Stimulated activated CD4-positive, alpha-beta T cell treated with anti-CD3 and anti-CD28 coated beads, Interleukin-2, amount 100 ng/mL, for 4 hours (primary cell): Measurements from ENCODE around the gene GRIN2C.
"Not testable (repeated sequence)": the region's sequence is repeated elsewhere in the genome, so short reads cannot be mapped to it uniquely, and the experiment has no call there.

ENCODE experiments used
- DNase-seq: peaks from one replicate; pipeline ENCODE4 v3.0.0-alpha.2; 2020; ENCODE audit warnings: low read depth

Gene GRIN2C

DNA sequence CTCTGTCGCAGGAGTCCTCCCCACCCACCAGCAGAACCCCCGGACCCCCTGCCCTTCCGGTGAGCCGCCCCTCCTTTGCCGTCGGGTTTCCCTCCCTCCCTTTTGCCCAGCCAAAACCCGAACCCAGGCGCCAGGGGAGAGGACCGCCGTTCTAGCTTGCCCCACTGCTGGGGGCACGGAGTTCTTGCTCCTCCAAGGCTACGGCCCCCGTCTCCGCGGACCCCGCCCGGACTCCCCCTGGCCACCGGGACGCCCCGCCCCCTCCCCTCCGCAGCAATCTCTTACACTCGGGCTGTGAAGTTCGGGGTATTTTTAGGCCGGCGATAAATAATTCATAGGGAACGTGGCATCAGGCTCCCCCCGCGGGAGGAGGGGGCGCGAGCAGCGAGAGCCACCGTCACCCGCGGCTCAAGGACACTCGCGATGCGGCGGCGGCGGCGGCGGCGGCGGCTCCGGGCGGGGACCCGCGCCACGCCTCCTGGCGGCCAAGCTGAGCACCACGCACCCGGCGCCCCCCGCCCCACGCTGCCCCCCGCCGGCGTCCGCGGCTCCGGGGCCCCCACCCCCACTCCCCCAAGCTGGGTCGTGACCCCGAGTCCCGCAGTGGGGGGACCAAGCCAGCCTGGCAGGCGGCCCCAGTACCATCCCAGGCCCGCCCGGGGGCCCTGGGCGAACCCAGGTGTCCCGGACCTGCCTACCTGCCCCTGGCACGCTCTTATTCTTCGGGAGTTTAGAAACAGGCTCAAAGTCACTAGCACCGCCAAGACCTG lies at the start of gene GRIN2C:
GRIN2C (minus strand) TSS at position 427 of the 770 bp plus-strand sequence. CDS start 4,793 bp downstream, outside the sequence.
- DNase-seq = no peak

DNA sequence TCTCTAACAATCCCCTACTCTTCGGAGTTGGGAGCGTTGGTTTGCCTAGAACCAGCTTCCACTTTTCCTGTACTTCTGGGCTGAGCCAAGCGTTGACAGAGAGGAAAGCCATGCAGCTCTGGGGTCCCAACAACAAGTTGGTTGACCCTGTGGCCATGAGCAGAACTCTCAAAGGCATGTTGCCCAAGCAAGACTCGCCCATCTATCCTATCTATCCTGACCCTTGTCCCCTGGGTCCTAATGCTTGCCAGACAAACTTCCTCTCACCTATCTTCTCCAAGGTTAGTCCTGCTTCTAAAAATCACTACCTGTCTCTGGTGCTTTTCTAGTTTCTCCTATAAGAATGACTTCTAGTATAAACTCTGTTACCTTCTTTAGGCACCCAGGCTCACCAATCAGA lies 49.4 kb upstream of the GRIN2C start:
- not testable (repeated sequence) for DNase-seq

DNA sequence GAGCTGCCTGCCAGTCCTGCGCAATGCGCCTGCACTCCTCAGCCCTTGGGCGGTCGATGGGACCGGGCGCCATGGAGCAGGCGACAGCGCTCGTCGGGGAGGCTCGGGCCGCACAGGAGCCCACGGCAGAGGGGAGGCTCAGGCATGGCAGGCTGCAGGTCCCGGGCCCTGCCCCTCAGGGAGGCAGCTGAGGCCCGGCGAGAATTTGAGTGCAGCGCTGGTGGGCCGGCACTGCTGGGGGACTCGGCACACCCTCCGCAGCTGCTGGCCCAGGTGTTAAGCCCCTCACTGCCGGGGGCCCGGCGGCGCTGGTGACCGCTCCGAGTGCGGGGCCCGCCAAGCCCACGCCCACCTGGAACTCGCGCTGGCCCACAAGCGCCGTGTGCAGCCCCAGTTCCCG lies 47.3 kb upstream of the GRIN2C start:
- DNase-seq = no peak

DNA sequence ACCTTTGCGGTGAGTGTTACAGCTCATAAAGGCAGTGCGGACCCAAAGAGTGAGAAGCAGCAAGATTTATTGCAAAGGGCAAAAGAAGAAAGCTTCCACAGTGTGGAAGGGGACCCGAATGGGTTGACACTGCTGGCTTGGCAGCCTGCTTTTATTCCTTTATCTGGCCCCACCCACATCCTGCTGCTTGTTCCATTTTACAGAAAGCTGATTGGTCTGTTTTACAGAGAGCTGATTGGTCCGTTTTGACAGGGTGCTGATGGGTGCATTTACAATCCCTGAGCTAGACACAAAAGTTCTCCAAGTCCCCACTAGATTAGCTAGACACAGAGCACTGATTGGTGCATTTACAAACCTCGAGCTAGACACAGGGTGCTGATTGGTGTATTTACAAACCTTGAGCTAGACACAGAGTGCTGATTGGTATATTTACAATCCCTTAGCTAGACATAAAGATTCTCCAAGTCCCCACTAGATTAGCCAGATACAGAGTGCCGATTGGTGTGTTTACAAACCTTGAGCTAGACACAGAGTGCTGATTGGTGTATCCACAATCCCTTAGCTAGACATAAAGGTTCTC lies 46.6 kb upstream of the GRIN2C start:
- not testable (repeated sequence) for DNase-seq

DNA sequence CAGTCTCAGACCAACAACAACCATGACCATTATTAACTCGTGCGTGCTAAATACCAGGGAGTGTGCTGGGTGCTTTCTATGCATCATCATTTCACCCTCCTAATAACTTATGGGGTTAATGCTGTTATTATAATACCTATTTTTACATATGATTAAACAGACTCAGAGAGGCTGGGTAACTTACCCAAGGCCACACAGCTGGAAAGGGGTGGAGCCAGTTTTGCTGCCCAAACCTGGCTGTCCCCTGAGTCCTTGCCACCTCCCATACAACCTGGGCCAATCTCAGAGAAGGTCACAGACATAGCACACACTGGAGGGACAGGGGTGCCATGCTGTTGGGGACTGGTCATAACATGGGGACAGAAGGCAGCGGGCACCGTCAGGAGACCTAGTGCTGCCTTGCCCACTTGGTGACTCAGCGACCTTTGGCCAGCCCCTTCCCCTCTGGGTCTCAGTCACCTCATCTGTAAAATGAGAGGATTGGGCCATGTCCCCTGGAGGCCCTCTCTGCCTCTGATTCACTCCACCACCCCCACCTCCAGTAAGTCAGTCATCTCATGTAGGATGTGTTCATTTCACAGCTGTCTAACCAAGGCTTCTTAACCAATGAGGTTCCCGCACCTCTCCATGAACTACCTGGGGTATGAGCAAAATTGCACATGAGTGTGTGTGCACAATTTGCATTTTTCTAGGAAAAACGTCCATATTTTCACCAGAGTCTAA lies 45.2 kb upstream of the GRIN2C start:
- DNase-seq = no peak

DNA sequence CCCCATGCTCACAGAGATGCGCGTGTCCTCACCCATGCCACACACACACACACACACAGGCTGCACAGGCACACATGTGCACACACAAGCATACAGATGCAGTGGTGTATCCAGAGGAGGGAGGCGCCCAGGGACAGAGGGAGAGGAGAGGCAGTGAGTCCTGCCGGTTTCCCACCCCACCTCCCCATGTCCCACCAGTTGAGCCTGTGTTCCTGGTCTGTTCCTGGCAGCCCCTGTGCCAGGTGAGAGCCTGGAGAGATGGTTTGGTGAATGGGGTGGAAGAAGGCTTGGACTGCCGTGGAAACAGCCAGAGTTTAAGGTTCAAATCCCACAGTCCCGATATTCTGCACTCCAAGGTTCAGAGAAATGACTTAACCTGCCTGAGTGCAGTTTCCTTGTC lies 44.0 kb upstream of the GRIN2C start:
- DNase-seq = no peak

DNA sequence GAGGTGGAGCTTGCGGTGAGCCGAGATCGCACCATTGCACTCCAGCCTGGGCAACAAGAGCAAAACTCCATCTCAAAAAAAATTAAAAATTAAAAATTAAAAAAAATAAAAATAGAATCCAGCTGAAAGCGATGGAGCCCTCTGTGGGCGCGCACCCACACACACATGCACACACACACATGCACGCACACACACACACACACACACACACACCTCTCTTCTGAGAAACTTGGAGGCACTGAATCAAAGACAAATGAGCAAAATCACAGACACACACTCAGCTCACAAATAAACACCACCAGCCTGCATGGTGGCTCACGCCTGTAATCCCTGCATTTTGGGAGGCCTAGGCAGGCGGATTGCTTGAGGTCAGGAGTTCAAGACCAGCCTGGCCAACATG lies 43.3 kb upstream of the GRIN2C start:
- no peak for DNase-seq

DNA sequence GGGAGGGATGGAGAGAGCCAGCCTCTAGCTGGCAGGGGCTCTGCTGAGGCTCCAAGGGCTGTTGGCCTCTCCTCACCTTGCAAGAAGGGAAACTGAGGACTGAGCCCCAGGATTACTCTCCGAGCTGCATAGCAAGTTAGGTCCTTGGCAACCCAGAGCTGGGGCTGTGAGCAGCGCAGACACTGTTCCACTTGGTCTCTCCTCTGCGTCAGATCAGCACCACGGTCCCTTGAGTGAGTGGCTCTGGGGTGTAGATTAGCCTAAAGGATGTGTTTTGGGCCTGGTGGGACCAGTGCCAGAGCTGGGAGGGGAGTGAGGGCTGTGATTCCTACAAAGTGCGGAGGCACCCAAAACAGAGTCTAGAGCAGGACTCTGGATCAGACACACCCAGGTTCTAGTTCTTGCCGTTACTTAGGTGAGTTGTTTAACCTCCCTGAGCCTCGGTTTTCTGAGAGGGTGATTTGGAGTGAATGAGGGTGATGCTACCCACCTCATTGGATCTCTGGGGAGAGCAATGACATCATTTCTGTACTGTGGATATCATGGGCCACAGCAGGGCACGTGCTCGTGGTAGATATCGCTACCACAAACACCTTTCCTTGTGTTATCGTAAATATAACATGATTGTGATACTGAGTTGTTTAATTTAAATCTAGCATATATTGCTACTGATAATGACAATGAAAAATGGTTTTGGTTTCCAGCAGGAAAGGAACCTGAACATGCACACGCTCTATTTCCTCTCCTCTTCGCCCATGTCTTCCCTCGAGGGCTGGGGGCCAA lies 41.9 kb upstream of the GRIN2C start:
- DNase-seq = no peak

DNA sequence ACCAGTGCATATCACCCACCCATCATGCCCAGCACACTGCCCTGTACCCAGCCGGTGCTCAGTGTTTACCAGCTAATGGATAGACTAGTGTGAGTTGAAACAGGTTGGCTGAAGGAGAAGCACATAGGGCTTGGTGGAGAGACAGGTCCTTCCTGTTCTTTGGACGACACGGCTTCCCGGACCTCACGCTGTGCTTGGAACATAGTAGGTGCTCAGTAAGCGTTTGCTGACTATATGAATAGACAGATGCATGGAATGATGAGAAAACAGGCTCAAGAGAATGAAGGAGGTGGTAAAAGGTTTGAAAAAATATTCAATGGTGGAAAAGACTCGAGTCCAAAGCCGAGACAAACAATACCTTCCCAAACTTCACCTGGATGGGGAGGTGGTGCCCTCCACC lies 40.5 kb upstream of the GRIN2C start:
- no peak for DNase-seq

DNA sequence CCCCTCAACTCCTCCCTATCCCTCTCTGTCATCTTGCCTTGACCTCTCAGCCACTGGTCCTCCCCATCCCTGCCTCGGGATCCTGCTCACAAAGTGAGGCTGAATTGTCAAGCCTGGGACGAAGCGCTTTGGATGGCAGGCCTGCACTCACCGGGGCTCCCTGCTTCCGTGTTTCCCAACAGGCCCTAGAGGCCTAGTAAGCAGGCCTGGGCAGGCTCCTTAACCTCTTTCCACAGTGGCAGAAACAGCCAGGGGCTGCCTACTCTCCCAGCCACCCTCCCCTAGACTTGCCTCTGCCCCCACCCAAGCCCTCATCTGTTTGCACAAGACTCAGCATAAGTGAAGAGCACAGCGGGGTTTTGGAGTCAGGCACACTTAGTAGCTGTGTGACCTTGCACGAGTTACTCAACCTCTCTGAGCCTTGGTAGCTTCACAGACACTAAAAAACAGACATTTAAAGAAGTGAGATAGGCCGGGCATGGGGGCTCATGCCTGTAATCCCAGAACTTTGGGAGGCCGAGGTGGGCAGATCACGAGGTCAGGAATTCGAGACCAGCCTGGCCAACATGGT lies 38.8 kb upstream of the GRIN2C start:
- no peak for DNase-seq

DNA sequence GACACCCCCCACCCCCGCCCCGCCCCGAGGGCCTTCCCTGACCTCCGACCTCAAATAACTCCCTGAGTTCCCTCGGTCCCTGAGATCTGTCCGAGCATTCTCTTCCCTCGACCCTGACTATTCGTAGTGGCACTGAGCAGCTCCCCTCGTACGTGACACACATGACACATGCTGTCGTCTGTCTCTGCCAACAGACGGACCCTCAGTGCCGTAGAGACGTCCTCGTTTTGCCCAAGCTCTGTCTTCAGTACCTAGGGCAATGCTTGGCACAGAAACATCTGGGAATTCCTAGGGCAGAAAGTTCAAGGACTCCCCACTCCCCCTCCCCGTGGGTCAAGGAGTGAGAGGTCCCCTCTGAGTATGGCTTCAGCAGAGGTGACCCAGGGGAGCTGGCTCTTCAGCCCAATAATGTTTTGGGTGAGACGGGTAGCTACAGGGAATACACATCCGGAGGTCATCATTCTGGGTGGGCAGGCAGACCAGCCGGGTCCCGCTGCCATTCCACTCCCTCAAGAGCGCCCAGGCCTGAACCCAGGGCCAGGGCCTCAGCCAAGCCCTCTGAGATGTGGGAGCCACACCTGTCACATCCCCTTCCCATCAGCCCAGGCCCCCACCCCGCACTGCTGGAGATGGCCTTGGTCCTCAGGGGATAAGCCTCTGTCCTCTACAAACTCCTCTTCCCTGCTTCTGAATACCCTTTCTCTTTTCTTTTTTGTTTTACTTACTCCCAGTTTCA lies 34.4 kb upstream of the GRIN2C start:
- no peak for DNase-seq

DNA sequence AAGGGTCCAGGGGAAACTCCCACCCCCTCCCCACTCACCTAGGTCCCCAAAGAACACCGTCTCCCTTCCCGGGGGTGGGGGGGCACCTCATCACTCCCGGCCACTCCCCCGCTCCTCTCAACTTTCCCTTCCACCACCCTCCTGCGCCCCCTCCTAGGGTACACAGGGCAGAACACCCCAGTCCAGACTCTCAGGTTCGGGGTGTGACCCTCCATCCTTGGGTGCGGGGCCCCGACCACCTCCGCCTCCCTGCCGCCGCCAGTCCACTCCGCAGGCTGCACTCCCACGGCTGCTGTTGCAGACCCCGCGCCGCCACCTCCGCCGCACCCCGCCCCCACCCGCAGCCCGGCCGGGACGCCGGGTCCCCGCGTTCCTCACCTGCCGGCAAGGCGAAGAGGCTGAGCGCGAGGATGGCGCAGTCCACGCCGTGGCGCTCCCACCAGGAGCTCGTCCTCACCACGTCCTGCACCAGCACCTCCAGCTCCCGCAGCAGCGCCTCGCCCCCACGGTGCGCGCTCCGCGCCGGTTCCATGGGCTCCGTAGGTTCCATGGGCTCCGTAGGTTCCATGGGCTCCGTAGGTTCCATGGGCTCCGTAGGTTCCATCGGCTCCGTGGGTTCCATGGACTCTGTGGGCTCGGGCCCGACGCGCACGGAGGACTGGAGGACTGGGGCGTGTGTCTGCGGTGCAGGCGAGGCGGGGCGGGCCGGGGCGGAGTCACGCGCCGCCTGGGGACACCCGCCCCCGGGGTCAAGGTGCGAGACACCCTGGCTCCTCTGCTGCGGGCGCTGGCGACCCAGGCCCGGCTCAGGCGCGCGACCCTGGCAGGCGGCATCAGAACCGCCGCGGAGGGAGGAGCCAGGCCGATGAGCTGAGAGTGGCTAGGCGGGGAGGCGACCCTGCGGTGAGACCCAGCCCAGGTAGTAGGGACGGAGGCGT lies 33.6 kb upstream of the GRIN2C start, which contains the start of gene FADS6:
FADS6 (minus strand) TSS at position 660 of the 938 bp plus-strand sequence; CDS start at position 622, 38 bp downstream.
- no peak for DNase-seq

DNA sequence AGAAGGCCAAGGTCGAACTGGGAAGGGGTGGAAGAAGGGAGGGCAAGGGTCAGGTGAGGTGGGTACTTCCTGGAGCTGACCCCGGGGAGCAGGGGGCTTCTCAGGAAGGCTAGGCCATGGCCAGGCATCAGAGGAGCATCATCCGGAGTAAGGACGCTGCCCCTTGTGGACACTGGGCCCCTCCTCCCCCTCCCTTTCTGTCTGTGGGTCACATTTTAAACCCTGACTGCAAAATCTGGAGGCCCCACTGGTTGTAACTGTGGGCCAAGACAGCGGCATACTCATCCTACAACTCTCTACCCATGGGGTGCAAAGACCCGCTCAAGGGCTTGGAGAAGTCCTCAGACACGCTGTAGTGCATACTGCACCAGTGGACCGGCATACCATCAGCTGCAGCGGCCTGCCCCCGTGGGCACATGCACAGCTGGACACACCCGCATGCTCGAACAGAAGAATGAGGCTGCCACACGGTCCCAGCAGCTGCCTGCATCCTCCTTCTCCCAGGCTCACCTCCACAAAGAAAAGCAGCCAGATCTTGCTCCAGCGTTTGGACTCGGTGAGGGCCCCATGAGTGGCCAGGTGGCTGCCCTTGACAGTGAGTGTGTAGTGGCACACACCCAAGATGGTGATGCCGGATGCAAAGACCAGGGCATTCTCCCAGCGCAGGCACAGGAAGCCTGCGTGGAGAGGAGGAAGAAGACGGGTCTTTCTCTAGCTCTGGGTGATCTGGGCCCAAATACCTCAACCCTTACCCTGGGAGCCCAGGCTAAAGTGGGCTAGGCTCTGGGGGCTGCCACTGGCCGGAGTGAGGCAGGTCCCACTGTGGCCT lies 32.5 kb upstream of the GRIN2C start:
- no peak for DNase-seq

DNA sequence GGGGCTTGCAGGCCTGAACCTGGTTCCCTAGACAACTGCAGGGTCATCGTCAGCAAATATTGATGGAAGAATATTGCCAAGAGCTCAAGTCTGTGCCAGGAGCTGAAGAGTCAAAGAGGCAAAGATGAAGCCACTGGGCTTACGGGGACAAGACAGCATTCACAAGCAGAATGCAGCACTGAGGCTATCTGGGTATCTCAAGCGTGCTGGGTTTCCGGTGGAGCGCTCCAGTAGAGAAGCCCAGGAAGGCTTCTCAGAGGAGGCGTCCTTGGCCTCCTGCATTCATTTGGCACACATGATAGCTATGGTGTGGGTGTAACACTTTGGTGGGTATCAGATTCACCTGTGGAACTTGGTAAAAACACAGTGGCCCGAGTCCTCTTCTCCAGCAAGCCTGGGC lies 30.9 kb upstream of the GRIN2C start:
- no peak for DNase-seq

DNA sequence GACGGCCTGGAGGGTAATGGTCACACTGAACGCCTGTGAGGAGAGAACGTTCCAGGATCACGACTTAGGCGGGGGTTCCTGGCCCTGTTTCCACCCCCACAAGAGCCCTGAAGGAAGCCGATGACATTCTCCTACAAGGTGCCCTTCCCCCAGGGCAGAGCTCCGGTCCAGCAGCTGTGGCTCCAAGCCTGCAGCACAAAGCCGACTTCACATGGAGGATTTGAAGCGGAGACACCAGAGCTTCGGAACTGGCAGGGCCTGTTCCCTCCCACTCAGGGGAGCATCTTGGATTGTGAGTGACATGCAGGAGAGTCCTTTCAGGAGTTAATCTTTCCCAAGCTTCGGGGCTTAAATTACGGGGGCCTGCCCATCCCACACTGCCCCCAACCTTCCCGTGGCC lies 28.8 kb upstream of the GRIN2C start:
- no peak for DNase-seq

DNA sequence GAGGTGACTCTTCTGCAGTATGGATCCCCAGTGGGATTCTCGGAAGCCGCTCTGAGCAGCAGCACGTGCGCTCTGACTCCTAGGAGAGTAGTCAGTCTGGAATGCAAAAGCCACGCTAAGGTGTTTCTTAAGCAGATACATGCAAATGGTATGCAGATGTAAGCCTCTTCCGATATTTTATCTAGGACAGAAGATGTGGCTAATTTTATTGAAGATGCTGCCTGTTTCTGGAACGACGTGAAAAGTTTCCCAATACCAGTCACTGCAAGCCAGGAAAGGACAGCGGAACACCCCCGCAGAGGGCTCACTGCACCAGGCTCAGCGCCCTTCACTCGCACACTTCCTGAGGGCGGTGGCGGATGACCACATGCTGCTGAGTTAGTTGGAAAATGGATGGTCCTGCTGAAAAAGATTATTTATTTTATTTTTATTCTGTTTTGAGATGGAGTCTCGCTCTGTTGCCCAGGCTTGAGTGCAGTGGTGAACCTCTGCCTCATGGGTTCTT lies 23.6 kb upstream of the GRIN2C start:
- DNase-seq = no peak

DNA sequence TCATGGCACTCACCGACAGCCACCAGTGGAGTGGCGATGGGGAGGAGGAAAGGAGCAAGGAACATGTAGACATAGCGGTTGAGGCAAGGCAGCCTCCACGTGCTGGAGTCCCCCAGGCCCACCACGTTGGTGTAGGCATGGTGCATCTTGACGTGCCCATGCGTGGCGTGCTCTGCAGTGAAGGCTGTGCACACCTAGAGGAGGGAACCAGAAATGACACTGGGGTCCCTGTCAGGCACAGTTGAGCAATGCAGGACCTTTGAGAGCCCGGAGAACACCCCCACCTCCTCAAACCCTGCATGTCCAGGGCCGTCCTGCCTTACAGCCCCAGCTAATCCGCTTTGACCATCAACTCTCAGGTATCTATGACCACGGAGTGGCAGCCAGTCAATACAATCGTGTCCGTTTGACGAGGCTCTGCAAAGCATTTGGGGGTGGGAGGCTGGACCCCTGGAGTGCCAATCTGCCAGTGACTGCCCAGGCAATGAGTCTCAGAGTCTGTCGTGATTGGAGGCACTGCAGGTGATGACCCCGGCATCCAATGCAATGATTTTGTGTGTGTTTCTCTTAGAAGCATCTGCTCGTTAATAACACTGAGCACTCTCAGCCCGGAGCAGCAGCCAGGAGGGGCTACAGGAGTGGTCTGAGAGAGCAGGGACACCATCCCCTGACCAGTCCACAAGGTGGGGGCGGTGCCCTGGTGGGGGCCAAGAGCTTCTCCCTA lies 23.0 kb upstream of the GRIN2C start:
- no peak for DNase-seq

DNA sequence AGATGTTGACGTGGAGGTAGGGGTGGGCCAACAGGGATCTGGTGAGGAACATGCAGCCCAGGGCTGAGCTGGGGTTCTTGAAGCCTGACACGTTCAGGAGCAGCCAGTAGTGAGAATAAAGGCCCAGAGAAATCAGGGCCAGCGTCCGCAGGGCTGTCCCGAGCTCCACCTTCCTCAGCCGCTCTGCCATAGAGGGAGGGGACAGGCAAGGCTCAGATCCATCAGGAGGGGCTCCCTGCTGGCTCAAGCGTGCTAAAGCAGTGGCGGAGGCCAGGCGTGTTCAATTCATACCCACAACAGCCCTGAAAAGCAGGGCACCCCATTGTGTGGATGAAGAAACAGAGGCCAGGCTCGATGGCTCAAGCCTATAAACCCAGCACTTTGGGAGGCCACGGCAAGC lies 21.4 kb upstream of the GRIN2C start:
- no peak for DNase-seq
